GM12878 (cell line): ENCODE measurements around the gene HPSE2. TPM values are rescaled to one million over a fixed set of nuclear protein-coding genes. Genes with fewer than 3 reads are reported as not detected.

Experiments
- ATAC-seq: fragments of 200-7000 bp; cut with Tn5 transposase; 3 replicates; pipeline ENCODE4 v1.9.1; 2020; ENCODE audit warnings: mild to moderate bottlenecking, moderate library complexity
- BruUV-seq: library from RNA; stranded (reverse); fragments of 400-500 nt; replicated peaks from 2 replicates; lab custom pipeline; 2021; lab: Mats Ljungman, UMichigan
- CTCF ChIA-PET: fragments of 300-600 bp; sonication (Branson Sonifier 250); formaldehyde crosslinking; extraction: SDS; loops from one replicate; lab custom pipeline; 2021; ENCODE audit warnings: inconsistent platforms; lab: Yijun Ruan, JAX
- POLR2A ChIA-PET: fragments of 350-600 bp; formaldehyde crosslinking; extraction: SDS; loops from one replicate; lab custom pipeline; 2021; ENCODE audit warnings: inconsistent platforms; lab: Charles Lee
- RAD21 ChIA-PET: fragments of 300-600 bp; sonication (Branson Sonifier 250); formaldehyde crosslinking; loops from one replicate; lab custom pipeline; 2023; ENCODE audit warnings: antibody characterized with exemption; ENCODE audit not compliant: unreplicated experiment; lab: Charles Lee
- SMC1A ChIA-PET: fragments of 300-600 bp; sonication (Branson Sonifier 250); formaldehyde crosslinking; loops from one replicate; lab custom pipeline; 2023; ENCODE audit not compliant: unreplicated experiment, uncharacterized antibody; lab: Charles Lee
- DNase-seq: peaks from one replicate; pipeline ENCODE4 v3.0.0-alpha.2; 2011; ENCODE audit warnings: low read depth, low spot score
- FAIRE-seq: peaks from 3 replicates; lab custom pipeline; 2011; peaks lifted over from hg19 to GRCh38; lab: Jason Lieb, UNC
- H2AFZ ChIP-seq: 2 replicates; pipeline ENCODE4 v1.6.0; 2011; ENCODE audit warnings: low read depth, low read length, control low read depth; ENCODE audit not compliant: control insufficient read depth
- H3K27ac ChIP-seq: 2 replicates; pipeline ENCODE4 v1.5.1; 2011; ENCODE audit warnings: control low read depth; ENCODE audit not compliant: control insufficient read depth, insufficient read depth
- H3K27me3 ChIP-seq, 2 experiments: replicated peaks in 1 of 2; 2 replicates each; pipeline versions ENCODE4 v1.6.0 to v1.6.1; 2011; ENCODE audit warnings: low read length in 1 of 2; ENCODE audit not compliant: control insufficient read depth in 2 of 2, insufficient read depth in 2 of 2
- H3K36me3 ChIP-seq, 2 experiments: 2 replicates each; pipeline ENCODE4 v1.5.1; 2011; ENCODE audit warnings: low read length in 1 of 2; ENCODE audit not compliant: control insufficient read depth in 2 of 2, insufficient read depth in 2 of 2
- H3K4me1 ChIP-seq: 2 replicates; pipeline ENCODE4 v1.6.1; 2011; ENCODE audit warnings: mild to moderate bottlenecking, low read length, moderate library complexity, mixed read lengths; ENCODE audit not compliant: control insufficient read depth, insufficient read depth
- H3K4me2 ChIP-seq: 2 replicates; pipeline ENCODE4 v1.6.0; 2011; ENCODE audit warnings: control low read depth; ENCODE audit not compliant: control insufficient read depth, insufficient read depth
- H3K4me3 ChIP-seq: fragments of 200-600 bp; sonication (generic); 2 replicates; pipeline ENCODE4 v1.5.1; 2016
- H3K79me2 ChIP-seq: 2 replicates; pipeline ENCODE4 v1.6.0; 2011; ENCODE audit warnings: low read length; ENCODE audit not compliant: control insufficient read depth, insufficient read depth
- H3K9ac ChIP-seq: 2 replicates; pipeline ENCODE4 v1.8.0; 2011; ENCODE audit warnings: low read length, control low read depth, mixed read lengths; ENCODE audit not compliant: control insufficient read depth, insufficient read depth
- H3K9me3 ChIP-seq: replicated peaks from 3 replicates; pipeline ENCODE4 v1.5.1; 2011; ENCODE audit warnings: mild to moderate bottlenecking, low read length; ENCODE audit not compliant: control insufficient read depth, insufficient read depth
- H4K20me1 ChIP-seq: 2 replicates; pipeline ENCODE4 v1.6.0; 2011; ENCODE audit not compliant: control insufficient read depth, insufficient read depth
- BMI1 ChIP-seq: fragments of 450-650 bp; IDR thresholded peaks from 2 replicates; pipeline ENCODE4 v1.6.1; 2016; ENCODE audit warnings: mild to moderate bottlenecking, moderate library complexity, borderline replicate concordance
- FOXM1 ChIP-seq: IDR thresholded peaks from 2 replicates; pipeline ENCODE4 v1.6.1; 2012; ENCODE audit warnings: low read depth, mild to moderate bottlenecking, inconsistent platforms, low read length, moderate library complexity
- IRF4 ChIP-seq: IDR thresholded peaks from 2 replicates; pipeline ENCODE4 v1.6.1; 2011; ENCODE audit warnings: low read depth, low read length
- MYB ChIP-seq: fragments of 150-350 bp; IDR thresholded peaks from 2 replicates; pipeline ENCODE4 v1.6.1; 2014; ENCODE audit warnings: mild to moderate bottlenecking, low read depth, low read length, borderline replicate concordance
- POU2F2 ChIP-seq: IDR thresholded peaks from 3 replicates; pipeline ENCODE4 v1.6.1; 2011; ENCODE audit warnings: low read depth, mild to moderate bottlenecking, low read length, borderline replicate concordance
- RB1 ChIP-seq: fragments of 450-650 bp; formaldehyde crosslinking; IDR thresholded peaks from 2 replicates; pipeline ENCODE4 v1.6.1; 2017; ENCODE audit warnings: mild to moderate bottlenecking, borderline replicate concordance
- RCOR1 ChIP-seq: conservative IDR thresholded peaks from 2 replicates; pipeline ENCODE4 v1.6.1; 2012; ENCODE audit warnings: low read depth, low read length, improper control_type of control experiment
- SIN3A ChIP-seq: IDR thresholded peaks from 2 replicates; pipeline ENCODE4 v1.6.1; 2012; ENCODE audit warnings: low read depth, low read length, improper control_type of control experiment
- SREBF2 ChIP-seq: IDR thresholded peaks from 2 replicates; pipeline ENCODE4 v1.6.1; 2012; ENCODE audit warnings: mild to moderate bottlenecking, low read length
- STAT1 ChIP-seq: fragments of 450-650 bp; conservative IDR thresholded peaks from 2 replicates; pipeline ENCODE4 v1.6.1; 2014; ENCODE audit warnings: antibody characterized with exemption, mild to moderate bottlenecking
- ZNF274 ChIP-seq: IDR thresholded peaks from one replicate; pipeline ENCODE4 v1.8.0; 2011; ENCODE audit not compliant: insufficient read length, insufficient read depth
- WGBS: methylation state at CpG from one replicate; pipeline ENCODE4 v1.1.6; 2016; ENCODE audit warnings: low lambda C conversion rate; ENCODE audit not compliant: insufficient replicate concordance, insufficient coverage; ENCODE audit errors: missing lambda C conversion rate; 5-methylcytosine and 5-hydroxymethylcytosine counted together
- in situ Hi-C: fragments of 300-500 bp; cut with MboI; formaldehyde crosslinking; loops from 9 replicates; pipeline ENCODE4 v1.14.3; 2018; ENCODE audit warnings: mixed read lengths
- intact Hi-C: fragments of 100-400 bp; cut with micrococcal nuclease; formaldehyde crosslinking; loops from one replicate; pipeline ENCODE4 v1.14.2; 2022; ENCODE audit not compliant: unreplicated experiment
- polyA plus RNA-seq, 11 experiments: library from polyadenylated mRNA; depleted of rRNA in 4 of 11; unstranded in 6 of 11; stranded (reverse) in 5 of 11; fragments of >200 nt; fragmentation: Nextera tagmentation in 4 of 11; fragmentation: Illumina TruSeq in 1 of 11; extraction: Ambion mirVana in 4 of 11; extraction: Trizol in 1 of 11; gene quantifications; 1 replicate in 1 of 11; 2 replicates in 10 of 11; pipeline versions ENCODE4 v1.2.1 to v1.2.3, GENCODE V29; 2011 to 2016; ENCODE audit warnings: inconsistent platforms in 2 of 11, missing spikeins in 2 of 11, low read depth in 1 of 11
- total RNA-seq, 4 experiments: library from RNA; depleted of rRNA in 3 of 4; stranded (reverse); fragments of >200 nt in 3 of 4; fragmentation: Illumina TruSeq in 1 of 4; extraction: Trizol in 1 of 4; gene quantifications; 2 replicates each; pipeline versions ENCODE4 v1.2.1 to v1.2.3, GENCODE V29; 2013 to 2021
- TF ChIP-seq, protein P1 (sequence below): fragments of 450-650 bp; conservative IDR thresholded peaks from 2 replicates; pipeline ENCODE4 v1.6.1; 2017; ENCODE audit warnings: mild to moderate bottlenecking, moderate library complexity
- TF ChIP-seq, protein P2 (sequence below): fragments of 450-650 bp; IDR thresholded peaks from 2 replicates; pipeline ENCODE4 v1.6.1; 2017; ENCODE audit warnings: mild to moderate bottlenecking

HPSE2 gene
- total and polyA plus RNA-seq, 10 of the 15 experiments (the other 5 are each of a cell fraction or from before 2014, with no cell fraction given), result 0.06 TPM; not detected in 9

DNA sequence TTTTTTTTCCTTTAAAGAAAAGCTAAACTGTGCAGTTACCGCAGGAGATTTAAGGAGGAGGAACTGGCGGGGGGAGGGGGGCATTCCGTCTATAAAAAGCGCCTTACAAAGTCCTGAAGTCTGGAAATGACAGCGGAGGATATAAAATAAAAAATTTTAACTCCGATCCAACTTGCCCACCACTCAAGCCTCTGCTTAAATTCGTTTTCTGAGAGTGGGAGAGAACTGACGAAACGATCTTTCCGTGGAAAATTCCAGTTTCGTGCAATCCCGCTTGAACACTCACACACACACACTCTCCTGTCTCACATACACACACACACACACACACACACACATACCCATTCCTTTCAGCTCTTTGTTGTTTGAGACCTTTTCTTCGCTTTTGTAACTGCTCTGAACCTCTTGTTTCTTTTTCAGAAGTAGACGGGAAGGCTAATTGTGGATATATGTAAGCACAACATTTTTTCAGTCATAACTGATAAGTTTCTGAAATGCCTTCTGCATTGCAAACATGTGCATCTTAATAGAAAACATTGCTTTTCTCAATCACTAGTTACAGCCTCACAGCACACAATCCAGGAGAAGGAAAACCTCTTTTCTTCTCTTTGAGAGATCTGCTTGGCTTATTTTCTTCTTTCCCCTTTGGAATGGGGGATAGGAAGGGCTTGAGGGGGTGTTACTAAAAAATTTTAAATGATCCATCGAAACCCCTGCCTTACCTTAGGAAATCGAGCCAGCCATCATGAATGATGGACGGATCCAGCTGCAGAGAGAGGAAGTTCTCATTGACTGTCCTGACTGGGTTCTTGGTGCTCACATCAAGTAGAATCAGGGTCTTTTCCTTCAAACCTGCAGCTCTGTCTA lies 628 bp downstream of the HPSE2 start:
- DNase-seq, result no peak
- H3K9ac ChIP-seq, result no peak overlapping the region
- FAIRE-seq, result no peak
- no peak overlapping the region; the same call in 1 of the 2 replicates for H3K4me2 ChIP-seq
- CTCF ChIA-PET, result no interaction called here
- RAD21 ChIA-PET, result interaction anchor here (0.7 kb wide), 1 partner anchor 369 kb away, joined by 3 read pairs; no protein-coding TSS in a partner anchor
- TF ChIP-seq MYB (no peak), ZNF274 (no peak), STAT1 (no peak), RB1 (no peak), IRF4 (no peak), POU2F2 (no peak), SIN3A (no peak), SREBF2 (no peak), RCOR1 (no peak), BMI1 (no peak), FOXM1 (no peak)
- TF ChIP-seq, protein P1, sequence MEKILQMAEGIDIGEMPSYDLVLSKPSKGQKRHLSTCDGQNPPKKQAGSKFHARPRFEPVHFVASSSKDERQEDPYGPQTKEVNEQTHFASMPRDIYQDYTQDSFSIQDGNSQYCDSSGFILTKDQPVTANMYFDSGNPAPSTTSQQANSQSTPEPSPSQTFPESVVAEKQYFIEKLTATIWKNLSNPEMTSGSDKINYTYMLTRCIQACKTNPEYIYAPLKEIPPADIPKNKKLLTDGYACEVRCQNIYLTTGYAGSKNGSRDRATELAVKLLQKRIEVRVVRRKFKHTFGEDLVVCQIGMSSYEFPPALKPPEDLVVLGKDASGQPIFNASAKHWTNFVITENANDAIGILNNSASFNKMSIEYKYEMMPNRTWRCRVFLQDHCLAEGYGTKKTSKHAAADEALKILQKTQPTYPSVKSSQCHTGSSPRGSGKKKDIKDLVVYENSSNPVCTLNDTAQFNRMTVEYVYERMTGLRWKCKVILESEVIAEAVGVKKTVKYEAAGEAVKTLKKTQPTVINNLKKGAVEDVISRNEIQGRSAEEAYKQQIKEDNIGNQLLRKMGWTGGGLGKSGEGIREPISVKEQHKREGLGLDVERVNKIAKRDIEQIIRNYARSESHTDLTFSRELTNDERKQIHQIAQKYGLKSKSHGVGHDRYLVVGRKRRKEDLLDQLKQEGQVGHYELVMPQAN, result no peak
- TF ChIP-seq, protein P2, sequence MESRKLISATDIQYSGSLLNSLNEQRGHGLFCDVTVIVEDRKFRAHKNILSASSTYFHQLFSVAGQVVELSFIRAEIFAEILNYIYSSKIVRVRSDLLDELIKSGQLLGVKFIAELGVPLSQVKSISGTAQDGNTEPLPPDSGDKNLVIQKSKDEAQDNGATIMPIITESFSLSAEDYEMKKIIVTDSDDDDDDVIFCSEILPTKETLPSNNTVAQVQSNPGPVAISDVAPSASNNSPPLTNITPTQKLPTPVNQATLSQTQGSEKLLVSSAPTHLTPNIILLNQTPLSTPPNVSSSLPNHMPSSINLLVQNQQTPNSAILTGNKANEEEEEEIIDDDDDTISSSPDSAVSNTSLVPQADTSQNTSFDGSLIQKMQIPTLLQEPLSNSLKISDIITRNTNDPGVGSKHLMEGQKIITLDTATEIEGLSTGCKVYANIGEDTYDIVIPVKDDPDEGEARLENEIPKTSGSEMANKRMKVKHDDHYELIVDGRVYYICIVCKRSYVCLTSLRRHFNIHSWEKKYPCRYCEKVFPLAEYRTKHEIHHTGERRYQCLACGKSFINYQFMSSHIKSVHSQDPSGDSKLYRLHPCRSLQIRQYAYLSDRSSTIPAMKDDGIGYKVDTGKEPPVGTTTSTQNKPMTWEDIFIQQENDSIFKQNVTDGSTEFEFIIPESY, result no peak
- no peak overlapping the region for H3K27ac ChIP-seq
- whole genome bisulfite sequencing, result 13% methylated on average over 16 of the region's 17 CpGs
- H3K9me3 ChIP-seq, result peaks cover 11% of the 10 kb centered on the region; the same call in 2 of the 3 replicates
- no peak for ATAC-seq
- POLR2A ChIA-PET, result no interaction called here
- H3K79me2 ChIP-seq, result no peaks in the 10 kb centered on the region
- no peaks in the 10 kb centered on the region for H4K20me1 ChIP-seq
- SMC1A ChIA-PET, result no interaction called here
- H3K27me3 ChIP-seq, result peaks cover 11 to 19% of the 10 kb centered on the region in 2 experiments
- intact Hi-C loops, result no loop called here
- BruUV-seq, result no TSS peak
- peaks cover 13% of the 10 kb centered on the region for H3K4me1 ChIP-seq
- no peak overlapping the region for H2AFZ ChIP-seq
- no peaks in the 10 kb centered on the region for H3K36me3 ChIP-seq
- H3K4me3 ChIP-seq, result no peak overlapping the region
- in situ Hi-C loops, result no loop called here
